ENCODE results near the gene ATP6V0A4. TPM values are rescaled to one million over a fixed set of nuclear protein-coding genes. Genes with fewer than 3 reads are reported as not detected.

Gene ATP6V0A4
- total and polyA plus RNA-seq, 2 donors (not counting 1 experiment from before 2014, with no cell fraction given), result not detected

GRCh38 chr7:138729444-138729843 is 68.6 kb downstream of the ATP6V0A4 start:
- WGBS (ENCODE audit: insufficient coverage), result 94% methylated on average over 8 of the region's 9 CpGs
- Mint-ChIP-seq H3K4me1 (no peaks in the 10 kb centered on the region), H3K27me3 (peaks cover 6% of the 10 kb centered on the region), H3K27ac (no peak overlapping the region), H3K9me3 (ENCODE audit: insufficient read depth) (no peaks in the 10 kb centered on the region), H3K4me3 (no peak overlapping the region)
- DNase-seq (no peak), ATAC-seq (ENCODE audit: low read depth) (no peak)
- ChIA-PET CTCF (no interaction called here), POLR2A (no interaction called here)
- no peak overlapping the region for H3K4me3 ChIP-seq (ENCODE audit: control extremely low read depth in 1 of 5, extremely low read depth in 1 of 5, insufficient read depth in 1 of 5, low read depth in 2 of 5, low read length in 4 of 5)
- H3K27me3 ChIP-seq (replicated peaks in 1 of 4; ENCODE audit: control extremely low read depth in 1 of 4, control insufficient read depth in 3 of 4, insufficient read depth in 4 of 4, low read length in 3 of 4), result no peaks in the 10 kb centered on the region
- H3K79me2 ChIP-seq (ENCODE audit: control insufficient read depth, insufficient read depth, low read length), result no peaks in the 10 kb centered on the region
- H3K4me1 ChIP-seq (ENCODE audit: control insufficient read depth in 2 of 2, insufficient read depth in 2 of 2, low read length in 2 of 2), result no peaks in the 10 kb centered on the region
- H3K27ac ChIP-seq (ENCODE audit: low read length in 2 of 2), result no peak overlapping the region
- H2AFZ ChIP-seq (ENCODE audit: insufficient read depth, low read depth, low read length, poor library complexity, severe bottlenecking), result no peak overlapping the region
- no peaks in the 10 kb centered on the region for H4K20me1 ChIP-seq (ENCODE audit: control insufficient read depth, insufficient read depth, low read length, poor library complexity, severe bottlenecking)
- no peak overlapping the region for H3K4me2 ChIP-seq (replicated peaks; ENCODE audit: low read depth, low read length, poor library complexity, severe bottlenecking)
- H3K9ac ChIP-seq (ENCODE audit: low read length), result no peak overlapping the region
- intact Hi-C loops (cut with micrococcal nuclease), result no loop called here
- no peak for TF ChIP-seq EZH2 (IDR thresholded peaks at IDR 0.05; ENCODE audit: borderline replicate concordance, insufficient read depth, low read depth, low read length, poor library complexity, severe bottlenecking)
- no peak for TF ChIP-seq CTCF (IDR thresholded peaks at IDR 0.05)
- H3K36me3 ChIP-seq (replicated peaks in 1 of 2; ENCODE audit: control extremely low read depth in 1 of 2, control insufficient read depth in 1 of 2, extremely low read depth in 1 of 2, insufficient read depth in 2 of 2, low read length in 1 of 2), result no peaks in the 10 kb centered on the region
- peaks cover 0 to 3% (median 0%) of the 10 kb centered on the region in 3 donors for H3K9me3 ChIP-seq (ENCODE audit: control extremely low read depth in 1 of 3, control insufficient read depth in 2 of 3, insufficient read depth in 1 of 3, low read length in 2 of 3)

GRCh38 chr7:138727336-138728099 is 70.5 kb downstream of the ATP6V0A4 start:
- DNase-seq, result no peak
- intact Hi-C loops (cut with micrococcal nuclease), result no loop called here
- Histone ChIP-seq H3K9ac (ENCODE audit: low read length) (no peak overlapping the region), H4K20me1 (ENCODE audit: control insufficient read depth, insufficient read depth, low read length, poor library complexity, severe bottlenecking) (no peaks in the 10 kb centered on the region), H3K36me3 (replicated peaks in 1 of 2; ENCODE audit: control extremely low read depth in 1 of 2, control insufficient read depth in 1 of 2, extremely low read depth in 1 of 2, insufficient read depth in 2 of 2, low read length in 1 of 2) (no peaks in the 10 kb centered on the region), H3K4me3 (ENCODE audit: control extremely low read depth in 1 of 5, extremely low read depth in 1 of 5, insufficient read depth in 1 of 5, low read depth in 2 of 5, low read length in 4 of 5) (no peak overlapping the region), H2AFZ (ENCODE audit: insufficient read depth, low read depth, low read length, poor library complexity, severe bottlenecking) (no peak overlapping the region), H3K4me1 (ENCODE audit: control insufficient read depth in 2 of 2, insufficient read depth in 2 of 2, low read length in 2 of 2) (no peaks in the 10 kb centered on the region), H3K79me2 (ENCODE audit: control insufficient read depth, insufficient read depth, low read length) (no peaks in the 10 kb centered on the region), H3K4me2 (replicated peaks; ENCODE audit: low read depth, low read length, poor library complexity, severe bottlenecking) (no peak overlapping the region), H3K27ac (ENCODE audit: low read length in 2 of 2) (no peak overlapping the region), H3K27me3 (replicated peaks in 1 of 4; ENCODE audit: control extremely low read depth in 1 of 4, control insufficient read depth in 3 of 4, insufficient read depth in 4 of 4, low read length in 3 of 4) (no peaks in the 10 kb centered on the region), H3K9me3 (ENCODE audit: control extremely low read depth in 1 of 3, control insufficient read depth in 2 of 3, insufficient read depth in 1 of 3, low read length in 2 of 3) (peaks cover 0 to 3% (median 0%) of the 10 kb centered on the region in 3 donors)
- no peak overlapping the region for H3K4me3 Mint-ChIP-seq
- TF ChIP-seq EZH2 (IDR thresholded peaks at IDR 0.05; ENCODE audit: borderline replicate concordance, insufficient read depth, low read depth, low read length, poor library complexity, severe bottlenecking) (no peak), CTCF (IDR thresholded peaks at IDR 0.05) (no peak)
- H3K9me3 Mint-ChIP-seq (ENCODE audit: insufficient read depth), result no peaks in the 10 kb centered on the region
- ChIA-PET CTCF (no interaction called here), POLR2A (no interaction called here)
- H3K4me1 Mint-ChIP-seq, result no peaks in the 10 kb centered on the region
- no peaks in the 10 kb centered on the region for H3K27me3 Mint-ChIP-seq
- ATAC-seq (ENCODE audit: low read depth), result no peak
- 97% methylated on average over 5 of the region's 10 CpGs for WGBS (ENCODE audit: insufficient coverage)
- no peak overlapping the region for H3K27ac Mint-ChIP-seq

Measured in B cell (primary cell).